OCI-LY1 (cell line): ENCODE data around the gene ACTR8.

Experiments used
- H2AFZ ChIP-seq: fragments of 200-600 bp; sonication (generic), shearing (Covaris generic); 2 replicates; pipeline ENCODE4 v1.6.0; 2014; ENCODE audit warnings: antibody characterized with exemption, mild to moderate bottlenecking, low read length
- H3F3A ChIP-seq: fragments of 200-600 bp; sonication (generic), shearing (Covaris generic); 2 replicates; pipeline ENCODE4 v1.6.0; 2014; ENCODE audit warnings: mild to moderate bottlenecking, antibody characterized with exemption, low read length, moderate library complexity; ENCODE audit not compliant: insufficient read depth
- H3K27ac ChIP-seq: fragments of 200-600 bp; sonication (generic); 2 replicates; pipeline ENCODE4 v1.5.1; 2014; ENCODE audit warnings: low read length, mixed run types, mild to moderate bottlenecking, low read depth; ENCODE audit not compliant: poor library complexity, severe bottlenecking
- H3K27me3 ChIP-seq: fragments of 200-600 bp; sonication (generic); 2 replicates; pipeline ENCODE4 v1.6.0; 2014; ENCODE audit warnings: antibody characterized with exemption, mild to moderate bottlenecking, low read length, moderate library complexity; ENCODE audit not compliant: insufficient read depth
- H3K36me3 ChIP-seq: fragments of 200-600 bp; sonication (generic); 2 replicates; pipeline ENCODE4 v1.6.1; 2014; ENCODE audit warnings: mild to moderate bottlenecking, antibody characterized with exemption, low read length, moderate library complexity, mixed read lengths; ENCODE audit not compliant: insufficient read depth
- H3K4me1 ChIP-seq: fragments of 200-600 bp; sonication (generic); 2 replicates; pipeline ENCODE4 v1.5.1; 2014; ENCODE audit warnings: mild to moderate bottlenecking, low read length, moderate library complexity; ENCODE audit not compliant: insufficient read depth, severe bottlenecking
- H3K4me2 ChIP-seq: fragments of 200-600 bp; sonication (generic), shearing (Covaris generic); 2 replicates; pipeline ENCODE4 v1.6.1; 2014; ENCODE audit warnings: low read length
- H3K4me3 ChIP-seq: fragments of 200-600 bp; sonication (generic); 2 replicates; pipeline ENCODE4 v1.5.1; 2014; ENCODE audit warnings: low read length, low read depth, mild to moderate bottlenecking, mixed read lengths; ENCODE audit not compliant: poor library complexity, severe bottlenecking
- H3K79me2 ChIP-seq: fragments of 200-600 bp; shearing (Covaris generic); 2 replicates; pipeline ENCODE4 v1.6.1; 2016; ENCODE audit warnings: mixed run types, low read length, mixed read lengths; ENCODE audit not compliant: insufficient read depth
- H3K9ac ChIP-seq: fragments of 200-600 bp; sonication (generic), shearing (Covaris generic); 2 replicates; pipeline ENCODE4 v1.6.1; 2014; ENCODE audit warnings: mild to moderate bottlenecking, low read length, mixed read lengths
- H3K9me2 ChIP-seq: fragments of 200-600 bp; sonication (generic), shearing (Covaris generic); 2 replicates; pipeline ENCODE4 v1.6.1; 2014; ENCODE audit warnings: low read depth, mild to moderate bottlenecking, low read length, mixed read lengths
- H3K9me3 ChIP-seq: fragments of 200-600 bp; shearing (Covaris generic); 2 replicates; pipeline ENCODE4 v1.6.1; 2014; ENCODE audit warnings: low read length, mixed read lengths
- H4K20me1 ChIP-seq: fragments of 200-600 bp; sonication (generic), shearing (Covaris generic); 2 replicates; pipeline ENCODE4 v1.6.0; 2016; ENCODE audit warnings: mild to moderate bottlenecking, low read length; ENCODE audit not compliant: insufficient read depth
- CTCF ChIP-seq: fragments of 200-600 bp; sonication (generic), shearing (Covaris generic); IDR thresholded peaks from 2 replicates; pipeline ENCODE4 v1.5.1; 2017; ENCODE audit warnings: mild to moderate bottlenecking, antibody characterized with exemption, low read length, moderate library complexity, mixed read lengths
- EZH2 ChIP-seq: fragments of 200-600 bp; sonication (generic), shearing (Covaris generic); IDR thresholded peaks from 2 replicates; pipeline ENCODE4 v1.8.0; 2017; ENCODE audit warnings: borderline replicate concordance, mixed run types, mild to moderate bottlenecking, antibody characterized with exemption, low read length, moderate library complexity, mixed read lengths

ACTR8 gene

DNA sequence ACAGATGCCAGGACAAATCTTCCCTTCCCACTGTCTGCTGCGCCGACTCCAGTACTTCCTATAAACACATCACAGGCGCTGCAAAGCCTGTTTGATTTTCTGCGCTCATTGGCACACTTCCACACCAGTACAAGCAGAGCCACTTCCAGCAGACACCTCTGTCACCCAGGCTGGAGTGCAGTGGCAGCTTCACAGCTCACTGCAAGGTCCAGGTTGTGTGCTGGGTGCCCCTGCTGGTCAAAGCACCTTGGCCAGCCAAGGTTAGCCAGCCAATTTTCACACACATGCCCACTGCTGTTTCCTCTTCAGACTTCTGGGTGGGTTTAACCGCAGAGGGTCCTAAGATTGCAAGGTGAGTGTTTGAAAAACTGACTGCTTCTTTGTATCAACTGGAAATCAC, 40.7 kb downstream of the ACTR8 start:
- TF ChIP-seq CTCF: no peak
- no peak for TF ChIP-seq EZH2
- Histone ChIP-seq H3K79me2 (no peaks in the 10 kb centered on the region), H3K4me1 (peaks cover 17% of the 10 kb centered on the region), H3K9ac (no peak overlapping the region), H3K4me2 (no peak overlapping the region), H2AFZ (no peak overlapping the region), H3K27me3 (peaks cover 8% of the 10 kb centered on the region; the same call in 1 of the 2 replicates), H3K36me3 (no peaks in the 10 kb centered on the region), H3K9me3 (no peaks in the 10 kb centered on the region), H3K4me3 (no peak overlapping the region), H4K20me1 (no peaks in the 10 kb centered on the region), H3K9me2 (no peaks in the 10 kb centered on the region), H3F3A (no peaks in the 10 kb centered on the region), H3K27ac (no peak overlapping the region)

- H3K4me1 ChIP-seq: no peaks in the 10 kb centered on the region
- H3K9ac ChIP-seq: no peak overlapping the region
- H3K9me3 ChIP-seq: no peaks in the 10 kb centered on the region
- H3K4me3 ChIP-seq: no peak overlapping the region
- no peak overlapping the region for H2AFZ ChIP-seq
- H3K79me2 ChIP-seq: no peaks in the 10 kb centered on the region
- H3K27me3 ChIP-seq: no peaks in the 10 kb centered on the region
- no peaks in the 10 kb centered on the region for H3K36me3 ChIP-seq
- H3K9me2 ChIP-seq: no peaks in the 10 kb centered on the region
- no peak overlapping the region for H3K27ac ChIP-seq
- no peaks in the 10 kb centered on the region for H4K20me1 ChIP-seq
- no peaks in the 10 kb centered on the region for H3F3A ChIP-seq
- H3K4me2 ChIP-seq: no peak overlapping the region
- TF ChIP-seq CTCF (no peak), EZH2 (no peak)
Observed at GRCh38 chr3:53837331-53837730, 44.6 kb downstream of the ACTR8 start.

DNA sequence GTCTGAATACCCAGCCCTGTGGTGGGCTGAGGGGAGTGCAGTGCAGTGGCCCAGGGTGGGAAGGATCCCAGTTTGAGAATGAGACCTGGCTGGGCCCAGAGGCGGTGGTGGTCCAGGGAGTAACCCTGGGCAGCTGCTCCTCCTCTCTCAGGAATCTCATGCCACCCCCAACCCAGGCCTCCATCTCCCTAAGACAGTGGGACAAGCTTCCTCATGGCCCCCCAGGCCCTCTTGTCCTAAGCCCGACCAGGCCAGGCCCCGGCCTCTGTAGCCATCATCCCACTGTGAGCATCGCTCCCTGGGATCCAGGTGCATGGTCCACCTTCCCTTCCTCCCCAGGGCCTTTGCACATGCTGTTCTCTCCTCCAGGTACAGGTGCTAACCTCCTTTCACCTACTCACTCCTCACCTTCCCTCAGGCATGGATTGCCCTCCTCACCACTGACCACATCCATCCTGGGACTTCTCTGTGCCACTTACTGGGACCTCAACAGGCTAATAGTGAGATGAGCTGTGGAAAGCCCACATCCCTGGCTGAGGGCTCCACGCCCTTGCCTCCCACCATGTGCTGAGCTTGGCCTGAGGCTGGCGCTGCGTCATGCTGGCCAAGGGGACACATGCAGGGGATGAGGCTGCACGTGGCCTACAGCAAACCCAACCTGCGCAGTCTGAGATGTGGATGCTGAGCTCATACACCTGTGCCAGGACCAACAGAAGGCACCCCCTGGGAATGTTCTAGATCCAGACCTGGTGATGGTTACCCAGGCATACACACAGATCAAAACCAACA, 45.7 kb downstream of the ACTR8 start:
- Histone ChIP-seq H3K27ac (no peak overlapping the region), H3K4me1 (no peaks in the 10 kb centered on the region), H3F3A (no peaks in the 10 kb centered on the region), H3K27me3 (no peaks in the 10 kb centered on the region), H3K4me3 (no peak overlapping the region), H2AFZ (no peak overlapping the region), H4K20me1 (no peaks in the 10 kb centered on the region), H3K9me2 (no peaks in the 10 kb centered on the region), H3K9ac (no peak overlapping the region), H3K79me2 (no peaks in the 10 kb centered on the region), H3K4me2 (no peak overlapping the region), H3K36me3 (no peaks in the 10 kb centered on the region), H3K9me3 (no peaks in the 10 kb centered on the region)
- no peak for TF ChIP-seq CTCF
- no peak for TF ChIP-seq EZH2
